GM12872 (cell line): ENCODE measurements around the gene SGK1.

Experiments
- TF ChIP-seq, protein P1 (sequence below): IDR thresholded peaks from 3 replicates; pipeline ENCODE4 v1.5.1; 2011; ENCODE audit warnings: low read depth, mild to moderate bottlenecking, low read length, moderate library complexity; ENCODE audit not compliant: insufficient read depth

Gene SGK1

DNA sequence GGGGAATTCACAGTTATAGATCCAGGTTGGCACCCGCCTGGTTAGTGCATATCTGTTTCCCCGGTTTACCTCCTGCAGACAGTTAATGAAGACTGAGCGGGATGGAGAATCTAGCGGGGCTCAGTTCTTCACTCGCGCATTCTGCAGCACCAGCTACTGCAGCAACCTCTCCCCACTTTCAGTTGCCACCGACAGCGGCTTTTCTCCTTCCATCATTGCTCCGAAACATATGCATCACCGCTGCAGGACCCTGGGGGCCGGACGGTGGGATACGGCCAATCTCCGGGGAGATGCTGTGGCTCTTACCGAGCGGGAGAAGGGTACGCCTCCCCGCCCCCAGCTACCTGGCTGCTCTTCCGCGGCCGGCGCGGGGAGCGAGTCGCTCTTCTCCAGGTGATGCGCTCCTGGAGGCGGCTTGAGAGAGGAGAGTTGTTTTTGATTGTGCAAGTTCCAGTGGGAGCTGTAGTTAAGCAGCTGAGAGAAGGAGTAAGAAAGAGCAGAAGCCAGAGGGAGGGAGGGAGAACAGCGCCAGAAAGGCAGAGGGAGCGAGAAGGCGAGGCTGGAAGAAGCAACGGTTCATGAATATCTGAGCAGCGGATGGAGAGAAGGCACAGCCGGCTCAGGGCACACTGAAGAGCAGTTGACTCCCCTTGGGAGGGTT, at the start of gene SGK1:
Gene SGK1 (minus strand): TSS at position 642 of the 661 bp plus-strand sequence. CDS start 652 bp downstream, outside the sequence.
- TF ChIP-seq, protein P1, sequence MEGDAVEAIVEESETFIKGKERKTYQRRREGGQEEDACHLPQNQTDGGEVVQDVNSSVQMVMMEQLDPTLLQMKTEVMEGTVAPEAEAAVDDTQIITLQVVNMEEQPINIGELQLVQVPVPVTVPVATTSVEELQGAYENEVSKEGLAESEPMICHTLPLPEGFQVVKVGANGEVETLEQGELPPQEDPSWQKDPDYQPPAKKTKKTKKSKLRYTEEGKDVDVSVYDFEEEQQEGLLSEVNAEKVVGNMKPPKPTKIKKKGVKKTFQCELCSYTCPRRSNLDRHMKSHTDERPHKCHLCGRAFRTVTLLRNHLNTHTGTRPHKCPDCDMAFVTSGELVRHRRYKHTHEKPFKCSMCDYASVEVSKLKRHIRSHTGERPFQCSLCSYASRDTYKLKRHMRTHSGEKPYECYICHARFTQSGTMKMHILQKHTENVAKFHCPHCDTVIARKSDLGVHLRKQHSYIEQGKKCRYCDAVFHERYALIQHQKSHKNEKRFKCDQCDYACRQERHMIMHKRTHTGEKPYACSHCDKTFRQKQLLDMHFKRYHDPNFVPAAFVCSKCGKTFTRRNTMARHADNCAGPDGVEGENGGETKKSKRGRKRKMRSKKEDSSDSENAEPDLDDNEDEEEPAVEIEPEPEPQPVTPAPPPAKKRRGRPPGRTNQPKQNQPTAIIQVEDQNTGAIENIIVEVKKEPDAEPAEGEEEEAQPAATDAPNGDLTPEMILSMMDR, result no peak

DNA sequence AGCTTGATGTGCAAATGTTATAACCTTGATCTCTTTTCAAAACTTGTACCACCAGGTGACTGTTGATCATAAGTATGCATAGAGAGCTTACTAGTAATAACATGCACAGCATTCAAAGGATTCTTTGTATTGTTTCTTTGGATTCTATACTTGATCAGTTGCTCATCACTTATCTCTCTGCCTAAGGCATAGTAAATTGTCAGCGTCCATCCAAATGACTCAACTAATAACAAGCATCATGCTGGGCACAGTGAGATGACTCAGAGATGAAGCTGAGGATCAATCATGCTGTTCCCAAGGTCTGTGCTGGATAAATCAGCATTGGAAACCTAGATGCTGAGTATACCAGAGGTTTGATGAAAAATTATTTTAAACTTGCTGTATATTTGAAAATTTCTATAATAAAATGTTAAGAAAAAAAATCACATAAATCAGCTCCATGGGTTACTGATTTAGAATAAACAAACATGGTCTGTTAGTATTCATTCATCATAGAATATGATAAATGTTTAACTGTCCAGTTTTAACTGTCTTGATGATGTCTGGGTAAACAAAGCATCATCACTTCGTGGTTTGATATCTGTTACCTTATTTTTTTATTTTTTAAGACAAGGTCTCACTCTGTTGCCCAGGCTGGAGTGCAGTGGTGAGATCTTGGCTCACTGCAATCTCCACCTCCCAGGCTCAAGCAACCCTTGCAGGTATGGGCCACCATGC, 45.6 kb upstream of the SGK1 start:
- TF ChIP-seq, protein P1, result no peak

DNA sequence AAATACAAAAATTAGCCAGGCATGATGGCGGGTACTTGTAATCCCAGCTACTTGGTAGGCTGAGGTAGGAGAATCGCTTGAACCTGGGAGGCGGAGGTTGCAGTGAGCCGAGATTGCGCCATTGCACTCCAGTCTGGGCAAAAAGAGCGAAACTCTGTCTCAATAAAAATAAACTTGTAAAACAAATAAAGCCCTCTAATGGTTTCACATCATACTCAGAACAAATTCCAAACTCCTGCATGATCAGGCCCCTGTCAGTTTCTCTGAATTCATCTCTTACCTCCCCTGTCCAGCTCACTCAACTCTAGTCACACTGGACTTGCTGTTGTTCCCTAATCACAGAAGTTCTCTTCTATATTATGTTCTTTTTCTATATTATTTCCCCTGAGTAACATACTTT, 43.1 kb upstream of the SGK1 start:
- TF ChIP-seq, protein P1, result no peak

DNA sequence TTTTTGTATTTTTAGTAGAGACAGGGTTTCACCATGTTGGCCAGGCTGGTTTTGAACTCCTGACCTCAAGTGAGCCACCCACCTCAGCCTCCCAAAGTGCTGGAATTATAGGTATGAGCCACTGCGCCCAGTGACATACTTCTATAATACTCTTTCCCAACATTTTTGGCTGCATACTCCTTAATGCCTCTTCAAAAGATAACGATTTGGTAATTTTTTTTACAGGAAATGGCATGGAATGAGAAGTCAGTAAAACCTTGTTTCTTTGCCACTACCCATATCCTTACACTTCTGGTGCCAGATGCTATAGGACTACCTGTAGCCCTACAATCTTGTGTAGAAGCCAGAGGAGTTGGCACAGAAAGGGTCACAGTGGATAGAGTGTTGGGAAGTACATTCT, 41.4 kb upstream of the SGK1 start:
- TF ChIP-seq, protein P1, result no peak

DNA sequence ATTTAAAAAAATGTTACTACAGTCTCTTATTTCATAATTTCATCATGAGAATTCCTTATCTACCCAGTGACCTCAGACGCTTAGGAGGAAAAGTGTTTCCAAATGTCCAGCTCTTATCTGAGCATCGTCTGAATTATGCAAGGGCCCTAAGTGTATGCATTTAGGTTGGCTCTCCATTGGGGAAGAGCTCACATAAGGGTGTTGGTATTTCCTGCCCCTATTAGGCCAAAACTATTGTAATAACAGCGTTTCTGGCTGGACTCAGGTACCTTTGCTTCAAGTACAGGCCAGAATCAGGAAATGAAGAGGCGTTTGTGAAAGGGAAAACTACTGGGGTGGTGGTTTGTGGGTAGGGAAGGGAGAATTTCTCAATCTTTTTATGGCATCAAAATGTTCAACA, 40.4 kb upstream of the SGK1 start:
- TF ChIP-seq, protein P1, result no peak

DNA sequence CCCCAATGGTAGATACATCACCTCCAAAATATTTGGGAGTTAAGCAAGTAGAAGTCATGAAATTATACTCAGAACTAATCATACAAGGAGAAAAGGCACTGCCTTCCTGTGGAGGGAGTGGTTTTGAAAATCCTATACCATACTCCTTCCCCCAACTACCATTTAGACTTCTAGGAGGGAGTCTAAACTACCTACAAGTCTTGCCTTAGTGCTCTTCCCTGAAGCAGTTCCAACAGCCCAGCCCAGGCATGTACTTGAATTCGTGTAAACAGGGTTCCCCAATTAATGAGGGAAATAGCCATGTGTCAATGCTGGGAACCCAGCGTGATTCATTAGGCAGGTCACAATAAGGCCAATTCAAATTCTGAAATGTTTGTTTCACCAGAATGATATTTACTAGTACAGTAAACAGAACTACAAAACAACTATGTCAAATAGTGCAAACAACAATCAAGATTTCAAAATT, 39.1 kb upstream of the SGK1 start:
- TF ChIP-seq, protein P1, result no peak

DNA sequence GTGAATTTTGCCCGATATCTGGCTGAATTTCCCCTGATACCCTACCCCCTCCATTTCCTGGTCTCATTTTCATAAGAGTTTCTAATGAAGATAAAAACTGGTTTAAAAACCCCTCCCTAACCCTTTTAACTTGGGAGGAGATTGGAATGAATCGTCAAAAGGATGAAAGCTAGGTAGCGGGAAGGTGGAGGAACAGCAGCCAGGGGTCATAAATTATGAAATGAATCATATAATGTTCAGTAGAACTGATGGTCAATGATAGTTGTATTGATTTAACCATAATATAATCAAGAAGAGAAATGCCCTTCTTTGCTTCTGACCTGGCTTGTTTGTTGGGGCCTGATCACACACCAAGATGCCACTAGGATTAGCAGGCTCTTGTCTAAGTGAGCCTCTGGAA, 38.5 kb upstream of the SGK1 start:
- TF ChIP-seq, protein P1, result no peak
